Immature natural killer cell (primary cell): ENCODE results near the gene INSYN1. TPM values are rescaled to one million over a fixed set of nuclear protein-coding genes. Genes with fewer than 3 reads are reported as not detected.

Source experiments
- DNase-seq, 3 donors: peaks; one replicate each; pipeline ENCODE4 v3.0.0; 2022; ENCODE audit warnings: mixed read lengths in 1 of 3
- H3K27ac Mint-ChIP-seq, 6 donors: one replicate each; pipeline ENCODE4 v1.8.0; 2020; ENCODE audit warnings: mixed read lengths in 6 of 6, mild to moderate bottlenecking in 5 of 6, inconsistent platforms in 4 of 6, moderate library complexity in 3 of 6
- H3K27me3 Mint-ChIP-seq, 3 donors: one replicate each; pipeline ENCODE4 v1.8.0; 2020 to 2021; ENCODE audit warnings: low read depth in 3 of 3, mild to moderate bottlenecking in 3 of 3, mixed read lengths in 3 of 3, moderate library complexity in 3 of 3, inconsistent platforms in 1 of 3
- H3K36me3 Mint-ChIP-seq, 3 donors: one replicate each; pipeline ENCODE4 v1.8.0; 2020; ENCODE audit warnings: mixed read lengths in 3 of 3, inconsistent platforms in 2 of 3, mild to moderate bottlenecking in 2 of 3
- H3K4me1 Mint-ChIP-seq, 2 donors: one replicate each; pipeline ENCODE4 v1.8.0; 2020; ENCODE audit warnings: inconsistent platforms in 2 of 2, mild to moderate bottlenecking in 2 of 2, mixed read lengths in 2 of 2, moderate library complexity in 1 of 2
- H3K4me3 Mint-ChIP-seq, 5 donors: one replicate each; pipeline ENCODE4 v1.8.0; 2020; ENCODE audit warnings: mild to moderate bottlenecking in 5 of 5, mixed read lengths in 5 of 5, inconsistent platforms in 3 of 5, moderate library complexity in 3 of 5
- H3K9me3 Mint-ChIP-seq, 6 donors: one replicate each; pipeline ENCODE4 v1.8.0; 2020; ENCODE audit warnings: mild to moderate bottlenecking in 6 of 6, mixed read lengths in 6 of 6, inconsistent platforms in 4 of 6, moderate library complexity in 3 of 6
- polyA plus RNA-seq, 3 donors: library from polyadenylated mRNA; unstranded; fragments of 300-500 nt; fragmentation: Illumina TruSeq; gene quantifications; one replicate each; pipeline ENCODE4 v1.2.3, GENCODE V29; 2021

The INSYN1 gene
- polyA plus RNA-seq, 3 donors from 2014 or later, result not detected

DNA sequence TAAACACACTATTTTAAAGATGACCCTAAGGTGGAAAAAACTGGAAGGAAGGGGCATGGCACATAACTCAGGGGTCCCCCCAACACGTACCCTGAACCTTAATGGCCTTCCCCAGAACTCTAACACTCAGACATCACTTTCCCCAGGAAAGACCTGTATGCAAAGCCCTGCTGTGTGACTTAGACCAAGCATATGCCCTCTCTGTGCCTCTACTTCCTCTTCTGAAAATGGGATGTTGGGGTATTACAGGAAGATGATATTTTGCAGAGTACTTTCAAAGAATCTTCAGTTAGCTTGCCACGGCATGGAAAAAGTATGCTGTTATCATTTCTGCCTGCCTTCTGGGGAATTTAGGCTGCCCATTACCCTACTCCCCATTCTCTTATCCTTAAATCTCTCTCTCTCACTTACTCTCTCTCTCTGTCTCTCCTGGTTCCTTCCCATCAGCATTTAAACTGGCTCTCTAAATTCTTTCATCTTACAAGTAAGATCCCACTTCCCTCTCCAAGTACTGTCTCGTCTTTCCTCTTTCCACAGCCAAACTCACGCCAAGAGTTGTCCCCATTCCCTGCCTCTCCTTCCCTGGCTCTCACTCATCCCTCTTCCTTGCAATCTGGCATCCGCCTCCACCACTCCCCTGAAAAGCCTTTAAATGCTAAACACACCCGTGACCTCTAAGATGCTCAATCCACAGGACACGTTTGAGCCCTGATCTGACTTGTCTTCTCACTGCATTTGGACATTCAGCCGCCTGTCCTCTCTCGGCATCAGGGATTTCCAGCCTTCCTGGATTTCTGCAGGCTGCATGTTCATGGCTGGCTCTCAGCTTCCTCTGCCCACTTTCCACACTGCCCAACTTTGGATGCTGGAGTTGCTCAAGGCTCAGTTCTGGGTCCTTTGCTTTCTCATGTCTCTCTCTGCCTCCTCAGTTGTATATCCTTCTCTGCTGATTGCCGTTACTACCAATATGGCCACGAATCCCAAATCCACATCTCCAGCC, 7.5 kb upstream of the INSYN1 start:
- no peak overlapping the region for H3K27ac Mint-ChIP-seq
- DNase-seq, result no peak
- no peaks in the 10 kb centered on the region for H3K4me1 Mint-ChIP-seq
- no peaks in the 10 kb centered on the region for H3K36me3 Mint-ChIP-seq
- peaks cover 2 to 14% (median 9%) of the 10 kb centered on the region in 3 donors for H3K27me3 Mint-ChIP-seq
- no peak overlapping the region for H3K4me3 Mint-ChIP-seq
- H3K9me3 Mint-ChIP-seq, result peaks cover 0 to 2% (median 0%) of the 10 kb centered on the region in 6 donors

GRCh38 chr15:73758461-73758860, 5.3 kb upstream of the INSYN1 start:
- H3K4me1 Mint-ChIP-seq, result no peaks in the 10 kb centered on the region
- H3K27ac Mint-ChIP-seq, result no peak overlapping the region
- H3K27me3 Mint-ChIP-seq, result peaks cover 9 to 30% (median 13%) of the 10 kb centered on the region in 3 donors
- no peak overlapping the region for H3K4me3 Mint-ChIP-seq
- no peaks in the 10 kb centered on the region for H3K36me3 Mint-ChIP-seq
- peaks cover 0 to 4% (median 0%) of the 10 kb centered on the region in 6 donors for H3K9me3 Mint-ChIP-seq
- DNase-seq, result no peak

GRCh38 chr15:73757571-73757970, 4.4 kb upstream of the INSYN1 start:
- Mint-ChIP-seq H3K9me3 (peaks cover 0 to 4% (median 0%) of the 10 kb centered on the region in 6 donors), H3K4me3 (no peak overlapping the region), H3K27ac (no peak overlapping the region), H3K36me3 (no peaks in the 10 kb centered on the region), H3K27me3 (peaks cover 9 to 27% (median 13%) of the 10 kb centered on the region in 3 donors), H3K4me1 (no peaks in the 10 kb centered on the region)
- DNase-seq, result no peak

DNA sequence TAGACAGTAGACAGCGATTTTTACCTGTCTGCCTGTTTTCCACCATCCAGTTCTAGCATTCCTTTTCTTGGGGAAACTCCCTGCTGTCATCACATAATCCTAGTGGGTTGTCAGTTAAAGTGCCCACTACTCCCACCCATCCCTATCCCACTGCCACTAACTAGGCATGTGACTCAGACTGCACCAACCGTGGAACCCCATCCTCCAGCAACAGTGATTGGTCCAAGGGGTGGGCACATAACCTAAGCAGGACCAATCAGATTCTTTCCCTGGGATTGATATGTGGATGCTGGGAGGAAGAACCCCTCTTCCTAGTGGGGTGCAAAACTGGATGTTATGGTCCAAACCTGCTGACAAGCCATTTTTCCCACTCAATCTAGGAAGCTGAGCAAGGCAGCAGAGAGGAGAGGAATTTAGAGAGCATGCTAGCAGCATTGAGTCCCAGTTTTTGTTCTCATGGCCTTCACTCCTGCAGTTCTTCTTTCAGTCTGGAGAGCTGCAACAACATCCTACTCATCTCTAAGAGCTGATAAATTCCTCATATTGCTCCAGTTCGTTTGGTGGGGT, 3.9 kb upstream of the INSYN1 start:
- H3K27ac Mint-ChIP-seq, result no peak overlapping the region
- H3K9me3 Mint-ChIP-seq, result peaks cover 0 to 4% (median 0%) of the 10 kb centered on the region in 6 donors
- no peak overlapping the region for H3K4me3 Mint-ChIP-seq
- DNase-seq, result no peak
- no peaks in the 10 kb centered on the region for H3K36me3 Mint-ChIP-seq
- no peaks in the 10 kb centered on the region for H3K4me1 Mint-ChIP-seq
- peaks cover 9 to 27% (median 13%) of the 10 kb centered on the region in 3 donors for H3K27me3 Mint-ChIP-seq

- no peak for DNase-seq
- Mint-ChIP-seq H3K9me3 (peaks cover 0 to 4% (median 0%) of the 10 kb centered on the region in 6 donors), H3K4me3 (no peak overlapping the region), H3K27ac (no peak overlapping the region), H3K4me1 (no peaks in the 10 kb centered on the region), H3K27me3 (peaks cover 10 to 27% (median 13%) of the 10 kb centered on the region in 3 donors), H3K36me3 (no peaks in the 10 kb centered on the region)
These were observed 3.2 kb upstream of the INSYN1 start for GRCh38 chr15:73756390-73756789.

DNA sequence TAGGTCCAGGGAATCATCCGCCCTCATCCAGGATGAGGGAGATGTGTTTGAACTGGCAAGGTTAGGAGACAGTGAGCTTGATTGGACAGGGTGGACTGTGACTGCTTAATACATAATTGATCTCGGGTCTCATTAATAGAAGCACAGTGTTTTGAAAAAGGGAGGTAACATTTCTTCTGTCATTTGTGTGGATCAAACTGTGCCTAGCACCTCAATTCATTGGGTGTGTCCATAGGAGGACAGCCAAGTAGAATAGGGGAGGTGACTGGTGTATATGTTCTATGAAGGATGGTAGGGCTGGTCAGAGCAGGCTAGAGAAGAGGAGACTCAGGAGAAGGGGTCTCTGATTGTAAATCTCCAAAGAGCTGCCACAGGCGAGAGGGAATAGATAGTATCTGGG, 2.8 kb upstream of the INSYN1 start:
- H3K27ac Mint-ChIP-seq, result no peak overlapping the region
- no peaks in the 10 kb centered on the region for H3K4me1 Mint-ChIP-seq
- H3K36me3 Mint-ChIP-seq, result no peaks in the 10 kb centered on the region

DNA sequence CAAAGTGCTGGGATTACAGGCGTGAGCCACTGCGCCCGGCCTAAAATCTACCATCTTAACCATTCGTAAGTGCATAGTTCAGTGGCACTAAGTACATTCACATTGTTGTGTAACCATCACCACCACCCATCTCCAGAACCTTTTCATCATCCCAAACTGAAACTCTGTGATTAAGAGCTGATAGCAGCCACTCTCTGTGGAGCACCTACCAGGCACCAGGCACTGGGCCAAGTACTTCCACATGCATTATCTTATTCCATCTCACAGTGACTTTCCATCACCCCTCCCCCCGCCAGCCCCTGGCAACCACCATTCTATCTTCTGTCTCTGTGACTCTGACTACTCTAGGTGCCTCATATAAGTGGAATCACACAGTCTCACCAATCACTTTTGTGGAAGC, 2.3 kb upstream of the INSYN1 start:
- no peaks in the 10 kb centered on the region for H3K36me3 Mint-ChIP-seq
- DNase-seq, result no peak
- peaks cover 11 to 31% (median 13%) of the 10 kb centered on the region in 3 donors for H3K27me3 Mint-ChIP-seq
- H3K9me3 Mint-ChIP-seq, result peaks cover 0 to 4% (median 0%) of the 10 kb centered on the region in 6 donors
- H3K4me1 Mint-ChIP-seq, result no peaks in the 10 kb centered on the region
- no peak overlapping the region for H3K4me3 Mint-ChIP-seq
- no peak overlapping the region for H3K27ac Mint-ChIP-seq

More for the DNA sequence above, 2.8 kb upstream of the INSYN1 start:
- Mint-ChIP-seq H3K4me3 (no peak overlapping the region), H3K9me3 (peaks cover 0 to 4% (median 0%) of the 10 kb centered on the region in 6 donors), H3K27me3 (peaks cover 11 to 27% (median 13%) of the 10 kb centered on the region in 3 donors)
- no peak for DNase-seq

GRCh38 chr15:73754461-73754860, 1.3 kb upstream of the INSYN1 start:
- Mint-ChIP-seq H3K4me3 (no peak overlapping the region), H3K4me1 (no peaks in the 10 kb centered on the region), H3K9me3 (peaks cover 0 to 4% (median 0%) of the 10 kb centered on the region in 6 donors), H3K27me3 (peaks cover 11 to 37% (median 19%) of the 10 kb centered on the region in 3 donors), H3K27ac (no peak overlapping the region), H3K36me3 (no peaks in the 10 kb centered on the region)
- no peak for DNase-seq

- H3K36me3 Mint-ChIP-seq, result no peaks in the 10 kb centered on the region
- H3K27ac Mint-ChIP-seq, result no peak overlapping the region
- peaks cover 0 to 4% (median 0%) of the 10 kb centered on the region in 6 donors for H3K9me3 Mint-ChIP-seq
- no peak overlapping the region for H3K4me3 Mint-ChIP-seq
- H3K4me1 Mint-ChIP-seq, result no peaks in the 10 kb centered on the region
- DNase-seq, result no peak
- peaks cover 11 to 37% (median 19%) of the 10 kb centered on the region in 3 donors for H3K27me3 Mint-ChIP-seq
These were observed 351 bp downstream of the INSYN1 start for GRCh38 chr15:73752806-73753193.

- no peaks in the 10 kb centered on the region for H3K36me3 Mint-ChIP-seq
- peaks cover 9 to 38% (median 16%) of the 10 kb centered on the region in 3 donors for H3K27me3 Mint-ChIP-seq
- no peak for DNase-seq
- no peak overlapping the region for H3K4me3 Mint-ChIP-seq
- no peaks in the 10 kb centered on the region for H3K4me1 Mint-ChIP-seq
- no peak overlapping the region for H3K27ac Mint-ChIP-seq
- H3K9me3 Mint-ChIP-seq, result peaks cover 0 to 4% (median 0%) of the 10 kb centered on the region in 6 donors
These were observed 999 bp downstream of the INSYN1 start for GRCh38 chr15:73751899-73752805.

GRCh38 chr15:73751511-73751898, 1.6 kb downstream of the INSYN1 start:
- Mint-ChIP-seq H3K36me3 (no peaks in the 10 kb centered on the region), H3K4me1 (no peaks in the 10 kb centered on the region), H3K27ac (no peak overlapping the region), H3K4me3 (no peak overlapping the region), H3K9me3 (peaks cover 0 to 4% (median 0%) of the 10 kb centered on the region in 6 donors), H3K27me3 (peaks cover 9 to 35% (median 18%) of the 10 kb centered on the region in 3 donors)
- DNase-seq, result no peak

GRCh38 chr15:73750951-73751350, 2.2 kb downstream of the INSYN1 start:
- no peak for DNase-seq
- Mint-ChIP-seq H3K36me3 (no peaks in the 10 kb centered on the region), H3K27ac (no peak overlapping the region), H3K4me3 (no peak overlapping the region), H3K4me1 (no peaks in the 10 kb centered on the region), H3K27me3 (peaks cover 9 to 33% (median 18%) of the 10 kb centered on the region in 3 donors), H3K9me3 (peaks cover 0 to 3% (median 0%) of the 10 kb centered on the region in 6 donors)

DNA sequence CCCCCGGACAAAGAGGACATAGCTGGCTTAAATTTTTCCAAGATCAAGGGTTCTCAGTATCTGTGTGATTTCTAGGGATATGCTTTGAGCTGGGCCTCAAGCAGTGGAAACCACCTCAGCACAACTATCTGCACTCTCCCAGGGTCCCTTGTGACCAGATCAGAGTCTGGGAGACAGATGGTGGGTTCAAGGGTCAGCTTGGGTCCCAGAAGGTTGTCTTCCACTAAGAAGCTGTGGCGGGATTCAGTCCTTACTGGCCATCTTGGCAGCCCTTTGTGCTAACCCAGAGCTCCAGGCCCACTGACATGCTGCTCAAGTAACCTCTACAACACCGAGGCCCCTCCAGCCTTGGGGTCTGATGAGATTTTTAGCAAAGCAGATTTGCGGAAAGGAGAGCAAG, 2.7 kb downstream of the INSYN1 start:
- no peaks in the 10 kb centered on the region for H3K36me3 Mint-ChIP-seq
- H3K4me1 Mint-ChIP-seq, result no peaks in the 10 kb centered on the region
- no peak for DNase-seq
- H3K4me3 Mint-ChIP-seq, result no peak overlapping the region
- H3K27ac Mint-ChIP-seq, result no peak overlapping the region
- H3K27me3 Mint-ChIP-seq, result peaks cover 8 to 28% (median 18%) of the 10 kb centered on the region in 3 donors
- peaks cover 0 to 2% (median 0%) of the 10 kb centered on the region in 6 donors for H3K9me3 Mint-ChIP-seq
